ENCODE measurements around the gene CAMK2N1. TPM values are rescaled to one million over a fixed set of nuclear protein-coding genes. Genes with fewer than 3 reads are reported as not detected.

The CAMK2N1 gene
- total RNA-seq, 1 donor from 2014 or later = 11.3 TPM

DNA sequence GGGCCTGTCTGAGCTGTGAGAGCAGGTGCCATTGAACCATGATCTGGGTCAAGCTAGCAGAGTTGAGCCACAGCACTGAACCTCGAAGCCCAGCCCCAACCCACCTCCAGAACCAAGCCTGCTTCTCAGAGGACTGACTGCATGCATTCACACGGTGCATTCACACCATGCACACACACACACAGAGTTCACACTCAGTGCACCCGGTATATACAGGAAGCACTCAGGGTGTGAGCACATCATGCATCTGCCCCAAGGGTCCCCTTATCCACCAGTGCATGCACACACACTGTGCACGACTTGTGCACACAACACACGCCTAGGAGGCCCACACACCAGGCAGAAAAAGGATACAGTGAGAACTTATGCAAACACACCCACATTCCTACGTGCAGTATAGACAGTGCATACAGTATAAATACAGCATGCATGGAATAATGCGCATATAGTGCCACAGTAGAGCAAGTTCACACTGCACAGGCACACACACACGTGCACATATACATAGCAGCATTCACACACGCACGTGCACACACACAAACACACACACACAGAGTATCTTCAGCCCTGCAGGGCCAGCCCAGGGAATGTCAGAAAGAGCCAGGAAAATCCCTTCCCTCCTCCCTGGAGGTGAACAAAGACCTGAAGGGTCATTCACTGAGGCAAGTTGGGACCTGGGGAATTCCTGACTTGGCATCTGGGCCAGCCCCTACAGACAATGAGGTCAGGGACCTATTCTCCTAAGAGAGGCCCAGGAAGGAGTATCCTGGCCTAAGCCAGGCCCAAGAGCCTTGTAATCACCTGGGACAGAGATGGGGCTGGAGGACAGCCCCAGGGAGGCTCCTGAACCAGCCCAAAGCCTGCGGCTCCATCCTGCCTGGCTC is 42.1 kb downstream of the CAMK2N1 start:
- no peaks in the 10 kb centered on the region for H3K36me3 ChIP-seq (ENCODE audit: control insufficient read depth, insufficient read depth, low read length)

DNA sequence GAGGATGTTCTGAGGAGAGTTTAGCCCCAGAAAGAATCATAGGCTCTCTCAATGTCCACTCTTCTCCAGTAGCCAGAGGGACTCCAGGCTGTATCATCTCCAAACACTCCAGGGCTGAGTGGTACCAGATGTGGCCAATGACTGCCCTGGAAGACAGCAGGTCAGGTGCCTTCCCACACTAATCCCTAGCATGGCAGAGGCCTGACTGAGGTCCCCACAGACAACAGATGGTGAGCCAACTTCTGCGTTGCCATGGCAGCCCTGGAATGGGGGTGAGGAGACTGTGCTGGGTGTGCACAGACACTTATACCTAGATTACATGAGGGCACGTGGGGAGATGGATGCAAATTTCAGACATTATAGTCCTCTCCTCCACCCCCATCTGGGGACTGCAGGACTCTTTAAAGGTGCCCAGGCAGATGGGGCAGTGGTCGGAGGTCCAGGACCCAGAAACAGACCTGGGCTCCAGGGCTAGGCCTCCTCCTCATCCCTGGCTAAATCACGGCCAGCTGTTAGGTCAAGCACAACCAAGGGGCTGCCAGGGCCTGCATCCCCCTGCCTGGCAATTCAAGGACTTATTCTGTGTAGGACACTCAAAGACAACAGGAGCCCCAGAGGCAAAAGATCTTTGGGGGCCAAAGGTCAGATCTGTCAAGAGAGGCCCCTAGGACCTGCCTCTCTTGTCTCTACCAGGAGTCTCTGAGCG is 42.9 kb downstream of the CAMK2N1 start:
- FAIRE-seq = no peak
- no peaks in the 10 kb centered on the region for H3K27me3 ChIP-seq (ENCODE audit: control insufficient read depth, insufficient read depth, low read length)
- DNase-seq (ENCODE audit: low read depth) = no peak
- TF ChIP-seq, protein P1, sequence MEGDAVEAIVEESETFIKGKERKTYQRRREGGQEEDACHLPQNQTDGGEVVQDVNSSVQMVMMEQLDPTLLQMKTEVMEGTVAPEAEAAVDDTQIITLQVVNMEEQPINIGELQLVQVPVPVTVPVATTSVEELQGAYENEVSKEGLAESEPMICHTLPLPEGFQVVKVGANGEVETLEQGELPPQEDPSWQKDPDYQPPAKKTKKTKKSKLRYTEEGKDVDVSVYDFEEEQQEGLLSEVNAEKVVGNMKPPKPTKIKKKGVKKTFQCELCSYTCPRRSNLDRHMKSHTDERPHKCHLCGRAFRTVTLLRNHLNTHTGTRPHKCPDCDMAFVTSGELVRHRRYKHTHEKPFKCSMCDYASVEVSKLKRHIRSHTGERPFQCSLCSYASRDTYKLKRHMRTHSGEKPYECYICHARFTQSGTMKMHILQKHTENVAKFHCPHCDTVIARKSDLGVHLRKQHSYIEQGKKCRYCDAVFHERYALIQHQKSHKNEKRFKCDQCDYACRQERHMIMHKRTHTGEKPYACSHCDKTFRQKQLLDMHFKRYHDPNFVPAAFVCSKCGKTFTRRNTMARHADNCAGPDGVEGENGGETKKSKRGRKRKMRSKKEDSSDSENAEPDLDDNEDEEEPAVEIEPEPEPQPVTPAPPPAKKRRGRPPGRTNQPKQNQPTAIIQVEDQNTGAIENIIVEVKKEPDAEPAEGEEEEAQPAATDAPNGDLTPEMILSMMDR (IDR thresholded peaks at IDR 0.05; ENCODE audit: insufficient read depth, low read length, severe bottlenecking) = no peak
- no peaks in the 10 kb centered on the region for H3K36me3 ChIP-seq (ENCODE audit: control insufficient read depth, insufficient read depth, low read length)
- no peak overlapping the region for H3K4me3 ChIP-seq (ENCODE audit: low read depth, low read length)

More for the DNA sequence above, 42.1 kb downstream of the CAMK2N1 start:
- FAIRE-seq = peak; percentile 85
- TF ChIP-seq, protein P1 (IDR thresholded peaks at IDR 0.05; ENCODE audit: insufficient read depth, low read length, severe bottlenecking) = no peak
- Histone ChIP-seq H3K27me3 (ENCODE audit: control insufficient read depth, insufficient read depth, low read length) (no peaks in the 10 kb centered on the region), H3K4me3 (ENCODE audit: low read depth, low read length) (no peak overlapping the region)
- peak; percentile 73 for DNase-seq (ENCODE audit: low read depth)

DNA sequence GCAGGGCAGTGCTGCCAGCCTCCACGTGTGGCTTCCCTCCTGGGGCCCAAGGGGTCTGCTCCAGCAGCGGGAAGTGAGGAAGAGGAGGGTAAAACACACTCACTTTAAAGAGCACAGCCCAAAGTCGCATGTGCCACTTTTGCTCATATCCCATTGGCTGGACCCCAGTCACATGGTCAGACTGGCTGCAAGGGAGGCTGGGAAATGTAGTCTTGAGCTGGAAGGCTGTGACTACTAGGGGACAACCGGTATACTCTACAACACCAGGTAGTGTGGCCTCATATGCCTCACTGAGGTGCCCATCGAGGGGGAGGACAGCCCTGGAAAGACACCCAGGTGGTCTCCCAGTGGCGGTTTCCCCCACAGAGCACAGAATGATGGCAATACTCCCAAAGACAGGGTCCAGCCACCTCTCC is 45.2 kb downstream of the CAMK2N1 start:
- Histone ChIP-seq H3K36me3 (ENCODE audit: control insufficient read depth, insufficient read depth, low read length) (no peaks in the 10 kb centered on the region), H3K27me3 (ENCODE audit: control insufficient read depth, insufficient read depth, low read length) (no peaks in the 10 kb centered on the region), H3K4me3 (ENCODE audit: low read depth, low read length) (no peak overlapping the region)
- DNase-seq (ENCODE audit: low read depth) (peak; percentile 55), FAIRE-seq (peak; percentile 28)
- TF ChIP-seq, protein P1 (IDR thresholded peaks at IDR 0.05; ENCODE audit: insufficient read depth, low read length, severe bottlenecking) = no peak

DNA sequence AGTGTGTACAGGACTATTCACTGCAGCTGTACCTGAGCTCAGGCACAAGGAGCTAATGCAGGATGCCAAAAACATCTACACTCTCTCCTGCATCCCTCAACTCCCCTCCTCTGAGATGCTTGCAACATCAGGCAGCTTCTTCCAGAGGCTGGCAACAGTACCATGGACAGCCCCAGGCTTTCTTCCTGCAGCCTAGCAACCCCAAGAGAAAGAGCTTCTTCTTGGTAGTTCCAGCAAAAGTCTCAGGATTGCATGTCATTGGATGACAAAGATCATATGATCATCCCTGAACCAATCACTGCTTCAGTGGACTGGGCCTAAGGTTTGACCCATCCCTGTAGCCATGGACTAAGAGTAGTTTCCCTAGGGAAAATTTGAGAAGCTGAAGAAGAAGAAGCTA is 46.7 kb downstream of the CAMK2N1 start:
- peak; percentile 27 for DNase-seq (ENCODE audit: low read depth)
- H3K36me3 ChIP-seq (ENCODE audit: control insufficient read depth, insufficient read depth, low read length) = no peaks in the 10 kb centered on the region
- no peak for FAIRE-seq
- H3K4me3 ChIP-seq (ENCODE audit: low read depth, low read length) = no peak overlapping the region
- TF ChIP-seq, protein P1 (IDR thresholded peaks at IDR 0.05; ENCODE audit: insufficient read depth, low read length, severe bottlenecking) = no peak
- peaks cover 4% of the 10 kb centered on the region for H3K27me3 ChIP-seq (ENCODE audit: control insufficient read depth, insufficient read depth, low read length)

DNA sequence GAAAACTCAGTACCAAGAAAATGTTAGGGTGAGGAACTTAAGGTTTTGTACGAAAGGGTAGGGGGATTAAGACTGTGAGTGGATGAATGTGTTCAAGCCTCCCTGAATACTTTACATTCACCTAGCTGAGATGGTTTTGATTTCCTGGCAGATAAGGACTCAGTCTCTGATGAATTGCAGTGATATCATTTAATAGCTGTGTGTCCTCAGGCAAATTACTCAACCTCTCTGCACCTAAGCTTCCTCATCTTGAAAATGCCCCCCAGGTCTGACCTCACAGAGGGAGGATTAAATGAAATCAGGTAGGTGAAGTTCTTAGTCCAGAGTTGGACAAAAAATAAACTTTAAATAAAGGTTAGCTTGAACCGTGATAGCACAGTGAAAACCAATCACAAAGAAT is 48.4 kb downstream of the CAMK2N1 start:
- FAIRE-seq = no peak
- TF ChIP-seq, protein P1 (IDR thresholded peaks at IDR 0.05; ENCODE audit: insufficient read depth, low read length, severe bottlenecking) = no peak
- no peaks in the 10 kb centered on the region for H3K36me3 ChIP-seq (ENCODE audit: control insufficient read depth, insufficient read depth, low read length)
- H3K27me3 ChIP-seq (ENCODE audit: control insufficient read depth, insufficient read depth, low read length) = peaks cover 4% of the 10 kb centered on the region
- no peak overlapping the region for H3K4me3 ChIP-seq (ENCODE audit: low read depth, low read length)
- DNase-seq (ENCODE audit: low read depth) = no peak

Measured in bronchial epithelial cell (primary cell).